ENCODE data around the gene LRIG3. TPM values are rescaled to one million over a fixed set of nuclear protein-coding genes. Genes with fewer than 3 reads are reported as not detected.

LRIG3 gene
- total and polyA plus RNA-seq, 4 donors, result 2.9 to 17.0 (median 10.7) TPM

DNA sequence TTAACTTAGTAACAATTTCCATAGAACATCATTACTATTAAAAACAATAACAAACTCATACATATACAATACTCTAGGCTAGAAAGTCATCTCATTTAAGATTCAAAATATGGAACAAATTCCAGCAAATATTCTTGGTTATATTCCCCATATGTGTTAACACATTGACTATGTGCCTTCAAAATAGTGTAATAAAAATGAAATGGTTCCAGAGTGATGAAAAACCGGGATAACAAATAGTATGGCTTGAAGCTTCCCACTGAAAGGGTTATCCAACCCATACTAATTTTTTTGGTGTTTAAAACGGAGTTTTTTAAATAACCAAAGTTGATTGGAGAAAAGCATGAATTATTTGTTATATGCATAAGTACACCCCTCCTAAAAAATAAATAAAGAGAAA, 5.3 kb downstream of the LRIG3 start (continued):
- TF ChIP-seq, protein P1, sequence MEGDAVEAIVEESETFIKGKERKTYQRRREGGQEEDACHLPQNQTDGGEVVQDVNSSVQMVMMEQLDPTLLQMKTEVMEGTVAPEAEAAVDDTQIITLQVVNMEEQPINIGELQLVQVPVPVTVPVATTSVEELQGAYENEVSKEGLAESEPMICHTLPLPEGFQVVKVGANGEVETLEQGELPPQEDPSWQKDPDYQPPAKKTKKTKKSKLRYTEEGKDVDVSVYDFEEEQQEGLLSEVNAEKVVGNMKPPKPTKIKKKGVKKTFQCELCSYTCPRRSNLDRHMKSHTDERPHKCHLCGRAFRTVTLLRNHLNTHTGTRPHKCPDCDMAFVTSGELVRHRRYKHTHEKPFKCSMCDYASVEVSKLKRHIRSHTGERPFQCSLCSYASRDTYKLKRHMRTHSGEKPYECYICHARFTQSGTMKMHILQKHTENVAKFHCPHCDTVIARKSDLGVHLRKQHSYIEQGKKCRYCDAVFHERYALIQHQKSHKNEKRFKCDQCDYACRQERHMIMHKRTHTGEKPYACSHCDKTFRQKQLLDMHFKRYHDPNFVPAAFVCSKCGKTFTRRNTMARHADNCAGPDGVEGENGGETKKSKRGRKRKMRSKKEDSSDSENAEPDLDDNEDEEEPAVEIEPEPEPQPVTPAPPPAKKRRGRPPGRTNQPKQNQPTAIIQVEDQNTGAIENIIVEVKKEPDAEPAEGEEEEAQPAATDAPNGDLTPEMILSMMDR (IDR thresholded peaks at IDR 0.05; ENCODE audit: low read depth, low read length, missing input control), result no peak
- no peak for TF ChIP-seq YY1 (IDR thresholded peaks at IDR 0.05)

DNA sequence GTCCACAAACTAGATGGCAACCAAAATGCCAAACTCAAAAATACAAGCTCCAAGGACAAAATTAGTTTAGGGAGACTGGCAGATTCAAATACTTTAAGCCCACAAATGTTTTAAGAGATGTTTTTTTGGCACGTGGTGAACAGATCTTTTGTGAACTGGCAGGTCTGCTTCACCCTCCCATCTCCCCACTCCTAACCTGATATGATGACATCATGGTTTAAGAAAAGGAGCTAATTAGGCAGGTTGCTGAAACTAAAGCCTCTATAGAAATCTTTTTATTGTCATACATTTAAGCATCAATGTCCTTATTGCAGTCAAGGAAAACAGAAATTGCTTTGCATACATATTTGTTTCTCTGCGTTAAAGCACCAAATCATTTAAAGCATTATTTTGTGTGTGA, 5.8 kb downstream of the LRIG3 start:
- peaks cover 0 to 24% (median 20%) of the 10 kb centered on the region in 4 donors for H3K4me1 ChIP-seq (ENCODE audit: control insufficient read depth in 4 of 4, insufficient read depth in 4 of 4, low read length in 3 of 4)
- H3K36me3 ChIP-seq (ENCODE audit: control insufficient read depth in 4 of 4, insufficient read depth in 3 of 4, low read depth in 1 of 4, low read length in 3 of 4), result peaks cover 0 to 9% (median 1%) of the 10 kb centered on the region in 4 donors
- WGBS, result 69% methylated on average over 2 of the region's 2 CpGs

More for the DNA sequence above, 5.8 kb downstream of the LRIG3 start:
- no peak overlapping the region for H3K27ac ChIP-seq (ENCODE audit: low read depth in 1 of 2, low read length in 2 of 2)
- no peak overlapping the region for H3K4me3 ChIP-seq (ENCODE audit: low read depth in 1 of 3, low read length in 3 of 3)
- no peak for TF ChIP-seq GABPA (IDR thresholded peaks at IDR 0.05 in 1 of 2, conservative IDR thresholded peaks at IDR 0.05 in 1 of 2)
- TF ChIP-seq HNF4A (conservative IDR thresholded peaks at IDR 0.05), result no peak
- TF ChIP-seq FOXA2 (IDR thresholded peaks at IDR 0.05), result no peak
- TF ChIP-seq HNF4G (IDR thresholded peaks at IDR 0.05), result no peak
- TF ChIP-seq, protein P2, sequence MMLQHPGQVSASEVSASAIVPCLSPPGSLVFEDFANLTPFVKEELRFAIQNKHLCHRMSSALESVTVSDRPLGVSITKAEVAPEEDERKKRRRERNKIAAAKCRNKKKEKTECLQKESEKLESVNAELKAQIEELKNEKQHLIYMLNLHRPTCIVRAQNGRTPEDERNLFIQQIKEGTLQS (IDR thresholded peaks at IDR 0.05), result no peak
- TF ChIP-seq, protein P3, sequence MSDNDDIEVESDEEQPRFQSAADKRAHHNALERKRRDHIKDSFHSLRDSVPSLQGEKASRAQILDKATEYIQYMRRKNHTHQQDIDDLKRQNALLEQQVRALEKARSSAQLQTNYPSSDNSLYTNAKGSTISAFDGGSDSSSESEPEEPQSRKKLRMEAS (IDR thresholded peaks at IDR 0.05), result no peak
- TF ChIP-seq RXRA (IDR thresholded peaks at IDR 0.05), result no peak
- no peak for TF ChIP-seq YY1 (IDR thresholded peaks at IDR 0.05)
- no peak for TF ChIP-seq RAD21 (IDR thresholded peaks at IDR 0.05)
- no peak for TF ChIP-seq TAF1 (conservative IDR thresholded peaks at IDR 0.05)
- no peak for TF ChIP-seq EGR1 (IDR thresholded peaks at IDR 0.05; ENCODE audit: low read depth in 2 of 2)
- TF ChIP-seq, protein P1 (IDR thresholded peaks at IDR 0.05; ENCODE audit: low read depth, low read length, missing input control), result no peak
- TF ChIP-seq, protein P4, sequence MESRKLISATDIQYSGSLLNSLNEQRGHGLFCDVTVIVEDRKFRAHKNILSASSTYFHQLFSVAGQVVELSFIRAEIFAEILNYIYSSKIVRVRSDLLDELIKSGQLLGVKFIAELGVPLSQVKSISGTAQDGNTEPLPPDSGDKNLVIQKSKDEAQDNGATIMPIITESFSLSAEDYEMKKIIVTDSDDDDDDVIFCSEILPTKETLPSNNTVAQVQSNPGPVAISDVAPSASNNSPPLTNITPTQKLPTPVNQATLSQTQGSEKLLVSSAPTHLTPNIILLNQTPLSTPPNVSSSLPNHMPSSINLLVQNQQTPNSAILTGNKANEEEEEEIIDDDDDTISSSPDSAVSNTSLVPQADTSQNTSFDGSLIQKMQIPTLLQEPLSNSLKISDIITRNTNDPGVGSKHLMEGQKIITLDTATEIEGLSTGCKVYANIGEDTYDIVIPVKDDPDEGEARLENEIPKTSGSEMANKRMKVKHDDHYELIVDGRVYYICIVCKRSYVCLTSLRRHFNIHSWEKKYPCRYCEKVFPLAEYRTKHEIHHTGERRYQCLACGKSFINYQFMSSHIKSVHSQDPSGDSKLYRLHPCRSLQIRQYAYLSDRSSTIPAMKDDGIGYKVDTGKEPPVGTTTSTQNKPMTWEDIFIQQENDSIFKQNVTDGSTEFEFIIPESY (IDR thresholded peaks at IDR 0.05), result no peak
- TF ChIP-seq FOXA1 (IDR thresholded peaks at IDR 0.05), result no peak
- TF ChIP-seq, protein P5, sequence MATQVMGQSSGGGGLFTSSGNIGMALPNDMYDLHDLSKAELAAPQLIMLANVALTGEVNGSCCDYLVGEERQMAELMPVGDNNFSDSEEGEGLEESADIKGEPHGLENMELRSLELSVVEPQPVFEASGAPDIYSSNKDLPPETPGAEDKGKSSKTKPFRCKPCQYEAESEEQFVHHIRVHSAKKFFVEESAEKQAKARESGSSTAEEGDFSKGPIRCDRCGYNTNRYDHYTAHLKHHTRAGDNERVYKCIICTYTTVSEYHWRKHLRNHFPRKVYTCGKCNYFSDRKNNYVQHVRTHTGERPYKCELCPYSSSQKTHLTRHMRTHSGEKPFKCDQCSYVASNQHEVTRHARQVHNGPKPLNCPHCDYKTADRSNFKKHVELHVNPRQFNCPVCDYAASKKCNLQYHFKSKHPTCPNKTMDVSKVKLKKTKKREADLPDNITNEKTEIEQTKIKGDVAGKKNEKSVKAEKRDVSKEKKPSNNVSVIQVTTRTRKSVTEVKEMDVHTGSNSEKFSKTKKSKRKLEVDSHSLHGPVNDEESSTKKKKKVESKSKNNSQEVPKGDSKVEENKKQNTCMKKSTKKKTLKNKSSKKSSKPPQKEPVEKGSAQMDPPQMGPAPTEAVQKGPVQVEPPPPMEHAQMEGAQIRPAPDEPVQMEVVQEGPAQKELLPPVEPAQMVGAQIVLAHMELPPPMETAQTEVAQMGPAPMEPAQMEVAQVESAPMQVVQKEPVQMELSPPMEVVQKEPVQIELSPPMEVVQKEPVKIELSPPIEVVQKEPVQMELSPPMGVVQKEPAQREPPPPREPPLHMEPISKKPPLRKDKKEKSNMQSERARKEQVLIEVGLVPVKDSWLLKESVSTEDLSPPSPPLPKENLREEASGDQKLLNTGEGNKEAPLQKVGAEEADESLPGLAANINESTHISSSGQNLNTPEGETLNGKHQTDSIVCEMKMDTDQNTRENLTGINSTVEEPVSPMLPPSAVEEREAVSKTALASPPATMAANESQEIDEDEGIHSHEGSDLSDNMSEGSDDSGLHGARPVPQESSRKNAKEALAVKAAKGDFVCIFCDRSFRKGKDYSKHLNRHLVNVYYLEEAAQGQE (IDR thresholded peaks at IDR 0.05), result no peak
- no peaks in the 10 kb centered on the region for H3K27me3 ChIP-seq (ENCODE audit: control insufficient read depth in 4 of 4, insufficient read depth in 4 of 4, low read length in 3 of 4)
- H3K9ac ChIP-seq (ENCODE audit: low read depth in 1 of 2, low read length in 2 of 2), result no peak overlapping the region
- H3K9me3 ChIP-seq (ENCODE audit: control insufficient read depth in 4 of 4, low read length in 3 of 4), result no peaks in the 10 kb centered on the region
- no peak for DNase-seq (ENCODE audit: low spot score)

All from liver (tissue), 9 donors.